Epithelial cell of prostate (primary cell): ENCODE data around the gene CD248.
A peak's percentile ranks its signal among the peaks of the same experiment; 100 is the strongest.

Source experiments
- DNase-seq: peaks from one replicate; pipeline ENCODE4 v3.0.0-alpha.2; 2011; ENCODE audit warnings: low read depth, low spot score
- H3K27ac ChIP-seq: fragments of 450-650 bp; 2 replicates; pipeline ENCODE4 v1.5.1; 2017; ENCODE audit warnings: mild to moderate bottlenecking

CD248 gene

DNA sequence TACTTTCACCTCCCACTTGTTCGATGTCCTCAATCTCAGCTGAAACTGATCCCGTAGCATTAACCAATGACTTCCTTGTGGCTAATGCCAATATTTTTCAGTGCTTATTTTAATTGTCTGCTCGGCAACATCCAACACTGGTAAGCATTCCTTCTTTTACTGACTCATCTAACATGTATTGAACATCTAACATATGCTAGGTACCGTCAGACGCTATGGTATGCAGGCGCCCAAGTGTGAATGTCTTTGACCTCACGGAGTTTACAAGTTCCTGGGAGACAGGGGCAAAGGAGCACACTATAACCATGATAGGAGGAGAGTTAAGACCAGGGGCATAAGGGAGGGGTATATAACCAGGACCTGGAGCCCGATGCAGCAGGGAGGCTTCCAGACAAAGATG, 26.3 kb upstream of the CD248 start:
- DNase-seq, result no peak
- no peak overlapping the region for H3K27ac ChIP-seq

DNA sequence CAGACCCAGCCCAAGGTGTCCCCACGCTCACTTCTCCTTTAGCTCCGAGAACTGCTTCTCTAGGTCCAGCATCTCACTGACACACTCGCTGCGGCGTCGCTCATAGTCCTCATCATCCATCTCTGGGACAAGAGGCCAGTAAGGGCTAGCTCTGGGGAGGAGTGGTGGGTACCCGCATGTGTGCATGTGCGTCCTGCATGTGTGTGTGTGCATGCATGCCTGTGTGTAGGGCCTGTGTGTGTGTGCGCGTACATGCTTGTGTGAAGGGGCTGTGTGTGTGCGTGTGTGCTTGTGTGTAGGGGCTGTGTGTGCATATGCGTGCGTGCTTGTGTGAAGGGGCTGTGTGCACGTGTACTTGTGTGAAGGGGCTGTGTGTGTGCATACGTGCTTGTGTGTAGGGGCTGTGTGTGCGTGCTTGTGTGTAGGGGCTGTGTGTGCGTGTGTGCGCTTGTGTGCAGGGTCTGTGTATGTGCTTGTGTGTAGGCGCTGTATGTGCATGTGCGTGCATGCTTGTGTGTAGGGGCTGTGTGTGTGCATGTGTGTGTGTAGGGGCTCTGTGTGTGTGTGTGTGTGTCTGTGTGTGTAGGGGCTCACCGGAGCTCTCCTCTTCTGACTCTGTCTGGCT, 24.8 kb upstream of the CD248 start:
- H3K27ac ChIP-seq, result no peak overlapping the region
- no peak for DNase-seq

DNA sequence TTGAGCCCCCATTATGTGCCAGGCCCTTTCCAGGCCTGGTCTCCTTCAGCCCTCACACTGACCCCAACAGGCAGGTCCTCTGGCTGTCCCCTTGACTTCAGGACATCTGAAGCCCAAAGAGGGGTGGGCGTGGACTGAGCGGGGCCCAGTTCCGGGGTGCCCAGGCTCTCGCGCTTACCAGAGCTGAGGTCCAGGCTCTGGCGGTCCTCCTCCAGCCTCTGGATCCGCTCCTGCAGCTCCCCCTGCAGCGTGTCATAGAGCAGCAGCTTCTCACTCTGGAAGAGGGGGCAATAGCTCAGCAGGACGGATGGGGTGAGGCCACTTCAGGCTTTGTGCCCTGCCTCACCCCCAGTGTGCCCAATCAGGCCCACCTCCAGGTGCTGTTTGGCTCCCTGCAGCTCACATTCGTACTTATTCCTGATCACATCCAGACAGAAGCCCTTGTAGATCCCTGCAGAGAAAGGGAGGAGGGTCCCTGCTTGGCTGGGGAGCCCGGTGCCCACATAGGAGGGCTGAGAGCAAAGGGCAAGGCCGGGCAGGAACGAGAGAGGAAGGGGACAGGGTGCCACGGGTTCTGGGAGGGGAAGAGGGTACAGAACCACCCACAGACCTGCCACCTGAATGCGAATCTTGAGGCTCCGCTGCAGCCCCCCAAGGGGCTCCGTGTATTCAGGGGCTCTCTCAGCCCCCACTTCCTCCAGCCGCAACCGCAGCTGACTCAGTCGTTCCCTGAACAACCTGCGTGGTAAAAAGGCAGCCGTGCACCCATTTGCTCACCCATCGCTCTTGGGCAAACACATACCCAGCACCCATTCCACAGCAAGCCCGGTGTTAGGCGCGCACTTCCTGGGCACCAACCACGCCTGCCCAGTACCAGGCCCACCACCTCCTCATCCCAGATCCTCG, 24.0 kb upstream of the CD248 start:
- DNase-seq, result no peak
- no peak overlapping the region for H3K27ac ChIP-seq

DNA sequence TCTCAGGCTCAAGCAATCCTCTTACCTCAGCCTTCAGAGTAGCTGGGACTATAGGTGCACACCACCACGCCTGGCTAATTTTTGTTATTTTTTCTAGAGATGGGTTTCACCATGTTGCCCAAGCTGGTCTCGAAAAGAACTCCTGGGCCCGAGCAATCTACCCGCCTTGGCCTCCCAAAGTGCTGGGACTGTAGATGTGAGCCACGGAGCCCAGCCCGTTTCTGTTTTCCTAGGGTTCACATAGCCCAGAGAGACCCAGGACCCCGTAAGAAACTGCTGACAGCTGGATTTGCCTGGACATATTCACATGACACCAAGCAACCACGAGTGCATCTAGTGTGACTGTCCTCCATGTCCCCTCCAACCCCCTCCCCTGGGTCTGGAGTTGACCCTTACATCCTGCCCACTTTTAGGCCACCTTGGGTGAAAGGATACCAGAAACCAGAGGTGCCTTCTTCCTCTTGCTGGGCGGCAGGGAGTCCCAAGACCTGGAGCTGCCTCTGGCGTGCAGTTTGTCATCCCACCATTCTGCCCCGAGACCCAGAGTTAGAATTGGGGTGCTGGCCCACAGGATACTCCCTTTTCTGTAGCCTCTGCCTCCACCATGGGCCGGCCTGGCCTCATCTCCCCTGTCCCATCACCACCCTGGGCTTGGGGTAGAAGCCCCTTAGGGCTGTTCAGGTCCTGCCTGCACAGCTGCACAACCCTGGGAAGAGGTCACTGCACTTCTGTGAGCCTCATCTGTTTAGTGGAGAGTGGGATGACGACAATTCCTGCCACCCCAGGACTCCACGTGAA, 23.0 kb upstream of the CD248 start:
- DNase-seq, result no peak
- H3K27ac ChIP-seq, result peak overlapping the region; percentile 95

DNA sequence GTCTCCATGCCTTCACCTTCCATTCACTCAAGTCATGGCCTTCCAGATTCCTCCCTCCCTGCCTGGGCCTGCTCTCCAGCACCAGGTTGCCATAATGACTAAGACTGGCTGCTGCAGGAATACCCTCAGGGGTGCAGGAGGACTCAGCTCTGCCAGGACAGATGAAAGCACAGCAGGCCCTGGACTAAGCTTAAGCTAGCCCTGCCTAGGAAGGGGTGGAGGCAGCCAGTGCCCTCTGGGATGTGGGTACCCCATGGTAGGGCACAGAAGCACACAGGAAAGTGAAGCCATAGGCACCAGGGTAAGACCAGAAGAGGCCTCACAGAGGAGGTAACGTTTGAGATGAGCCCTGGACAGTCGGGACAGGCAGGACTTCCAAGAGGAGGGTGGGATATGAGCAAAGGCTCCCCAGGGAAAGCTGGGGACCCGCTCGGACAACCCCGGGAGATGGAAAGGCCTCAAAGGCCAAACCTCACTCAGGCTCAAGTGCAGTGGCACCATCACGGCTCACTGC, 22.4 kb upstream of the CD248 start:
- peak overlapping the region; percentile 95 for H3K27ac ChIP-seq
- DNase-seq, result peak; percentile 95

DNA sequence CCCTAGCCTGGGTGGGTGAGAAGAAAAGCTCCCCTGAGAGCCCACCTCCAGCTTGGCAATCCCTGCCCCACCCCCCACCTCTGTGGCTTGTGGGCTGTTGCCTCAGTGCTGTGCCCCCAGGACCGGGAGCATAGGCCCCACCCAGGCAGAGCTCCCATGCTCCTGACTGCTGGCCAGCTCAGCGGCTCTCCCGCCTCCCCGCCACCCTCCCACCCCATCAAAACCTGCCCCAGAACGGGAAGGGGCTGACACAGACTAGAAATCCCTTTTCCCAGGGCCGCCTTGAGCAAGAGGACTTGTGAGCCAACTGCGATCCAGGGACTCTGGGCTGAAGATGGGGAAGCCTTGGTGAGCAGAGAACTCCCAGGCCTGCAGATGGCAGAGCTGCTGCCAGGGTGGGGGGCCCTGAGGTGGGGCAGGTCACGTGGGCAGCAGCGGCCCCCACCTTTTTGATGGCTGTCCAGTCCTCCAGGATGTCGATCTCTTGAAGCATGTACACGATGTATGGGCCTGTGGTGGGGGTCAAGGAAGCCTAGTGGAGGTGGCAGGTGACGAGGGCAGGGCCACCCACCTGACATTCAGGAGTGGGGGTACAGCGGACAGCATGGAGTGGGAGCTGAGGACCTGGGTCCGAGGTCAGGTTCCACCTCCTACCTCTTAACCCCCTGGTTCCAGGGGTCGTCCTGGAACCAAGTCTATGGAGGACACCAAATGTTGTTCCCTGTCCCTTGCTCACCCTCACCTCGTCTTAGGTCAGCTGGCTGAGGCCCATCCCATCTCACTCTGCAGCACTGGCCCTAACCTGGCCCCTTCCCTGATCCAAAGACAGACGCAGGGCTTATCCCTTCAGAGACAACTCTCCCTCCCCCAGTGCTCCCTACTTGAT, 21.7 kb upstream of the CD248 start:
- no peak for DNase-seq
- H3K27ac ChIP-seq, result peak overlapping the region; percentile 95

DNA sequence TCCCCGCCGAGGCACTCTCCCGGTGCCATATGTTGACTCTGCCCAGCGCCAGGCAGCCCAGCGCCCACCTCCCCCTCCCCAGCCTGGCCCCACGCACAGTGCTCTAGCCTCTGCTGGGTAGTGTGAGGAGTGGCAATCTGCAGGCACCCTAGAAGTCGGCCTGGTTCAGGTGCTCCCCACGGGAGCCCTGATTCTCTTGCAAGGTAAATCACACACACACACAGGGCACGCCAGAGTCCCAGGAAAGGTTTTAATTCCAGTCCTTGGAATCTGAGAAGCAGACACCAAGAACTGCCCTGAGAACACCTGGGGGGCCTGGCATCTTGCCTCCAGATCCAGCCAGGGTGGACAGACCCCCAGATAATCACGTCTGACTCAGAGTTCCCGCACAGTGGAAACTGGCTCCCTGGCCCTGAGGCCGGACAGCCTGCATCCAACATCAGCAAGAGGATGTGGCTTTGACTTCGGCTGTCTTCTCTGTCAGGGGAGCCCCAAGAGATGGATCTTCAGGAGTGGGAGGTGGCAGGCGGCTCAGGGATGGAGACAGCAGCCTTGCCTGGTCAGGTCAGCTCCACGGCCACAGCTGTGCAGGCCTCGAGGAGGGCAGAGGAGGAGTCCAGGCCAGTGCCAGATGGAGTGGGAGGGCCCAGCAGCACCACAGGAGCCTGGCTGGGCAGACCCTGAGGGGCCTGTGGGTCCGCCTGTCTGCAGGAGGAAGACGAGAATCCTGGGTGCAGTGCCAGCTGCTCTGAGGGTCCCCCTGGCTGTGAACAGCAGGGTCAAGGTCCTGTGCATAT, 20.5 kb upstream of the CD248 start:
- H3K27ac ChIP-seq, result peak overlapping the region; percentile 95
- DNase-seq, result no peak

DNA sequence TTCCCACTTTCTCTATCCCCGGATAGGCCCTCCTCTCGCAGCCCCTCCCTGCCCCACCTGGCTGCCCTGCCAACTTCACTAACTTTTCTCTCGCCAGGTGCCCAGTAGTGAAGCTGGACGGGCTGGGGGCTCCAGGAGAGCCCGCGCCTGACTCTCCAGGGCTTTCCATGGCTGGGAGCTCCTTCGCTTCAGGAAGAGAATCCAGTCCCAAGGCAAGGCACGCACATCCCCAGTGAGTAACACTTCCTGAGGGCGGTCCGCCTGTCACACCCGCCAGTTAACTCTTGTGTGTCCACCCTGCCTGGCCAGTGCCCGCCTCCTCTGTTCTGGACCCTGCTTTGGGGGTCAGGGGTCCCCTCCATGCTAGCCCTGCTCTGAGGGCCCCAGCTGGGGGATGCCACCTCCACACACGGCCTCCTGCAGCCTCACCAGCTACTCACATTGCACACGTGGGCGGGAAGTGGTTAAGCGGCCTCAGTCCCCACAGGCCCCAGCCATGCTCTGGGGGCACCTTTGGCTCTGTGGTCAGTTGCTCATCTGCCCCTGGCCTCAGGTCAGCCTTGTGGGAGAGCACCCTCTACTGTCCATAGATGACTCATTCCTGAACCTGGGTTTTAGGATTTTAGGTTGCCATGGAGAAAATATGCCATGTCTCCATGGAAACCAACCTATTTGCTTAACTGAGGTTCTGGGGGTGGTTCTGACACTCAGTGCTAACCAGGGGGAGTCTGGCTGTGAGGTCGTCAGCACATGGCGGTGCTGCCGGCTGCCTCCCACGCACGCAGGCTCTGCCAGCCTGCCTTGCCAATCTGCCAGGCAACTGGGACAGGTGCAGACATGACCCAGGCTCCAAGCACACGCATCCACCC, 19.6 kb upstream of the CD248 start, which contains the start of gene RIN1:
RIN1 (minus strand) TSS at position 201 of the 869 bp plus-strand sequence; CDS start at position 169, 32 bp downstream.
- DNase-seq, result peak; percentile 90
- peak within 1 kb of the TSS; percentile 95 for H3K27ac ChIP-seq

DNA sequence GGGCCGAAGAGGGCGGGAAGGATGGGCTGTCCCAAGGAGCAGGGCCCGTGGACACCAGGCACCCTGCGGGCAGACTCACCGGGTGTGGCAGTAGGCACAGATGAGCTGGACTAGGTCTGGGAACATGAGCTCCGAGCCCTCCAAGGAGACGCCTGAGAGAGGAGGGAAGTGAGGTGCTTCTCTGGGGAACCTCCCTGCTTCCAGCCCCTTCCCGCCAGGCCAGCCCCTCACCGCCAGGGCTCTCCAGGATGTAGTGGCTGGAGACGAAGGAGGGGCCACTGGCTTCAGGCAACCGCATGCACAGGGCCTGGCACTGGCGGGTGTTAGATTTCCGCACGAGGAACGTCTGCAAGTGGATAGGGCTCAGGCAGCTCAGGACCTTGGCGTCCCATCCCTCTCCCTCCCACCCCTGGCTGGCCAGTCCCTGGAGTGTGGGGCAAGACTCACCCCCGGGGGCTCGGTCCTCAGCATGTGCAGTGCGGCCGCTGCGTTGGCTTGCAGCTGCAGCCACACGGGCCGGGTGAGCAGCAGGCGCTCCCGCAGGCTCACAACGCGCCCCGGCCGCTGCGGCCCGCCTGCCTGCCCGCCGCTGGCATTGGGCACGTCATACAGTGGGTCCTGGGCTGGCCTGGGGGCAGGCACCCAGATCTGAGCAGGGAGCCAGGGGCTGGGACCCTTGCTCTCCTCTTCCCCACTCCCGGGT, 18.8 kb upstream of the CD248 start:
- peak overlapping the region; percentile 95 for H3K27ac ChIP-seq
- no peak for DNase-seq

DNA sequence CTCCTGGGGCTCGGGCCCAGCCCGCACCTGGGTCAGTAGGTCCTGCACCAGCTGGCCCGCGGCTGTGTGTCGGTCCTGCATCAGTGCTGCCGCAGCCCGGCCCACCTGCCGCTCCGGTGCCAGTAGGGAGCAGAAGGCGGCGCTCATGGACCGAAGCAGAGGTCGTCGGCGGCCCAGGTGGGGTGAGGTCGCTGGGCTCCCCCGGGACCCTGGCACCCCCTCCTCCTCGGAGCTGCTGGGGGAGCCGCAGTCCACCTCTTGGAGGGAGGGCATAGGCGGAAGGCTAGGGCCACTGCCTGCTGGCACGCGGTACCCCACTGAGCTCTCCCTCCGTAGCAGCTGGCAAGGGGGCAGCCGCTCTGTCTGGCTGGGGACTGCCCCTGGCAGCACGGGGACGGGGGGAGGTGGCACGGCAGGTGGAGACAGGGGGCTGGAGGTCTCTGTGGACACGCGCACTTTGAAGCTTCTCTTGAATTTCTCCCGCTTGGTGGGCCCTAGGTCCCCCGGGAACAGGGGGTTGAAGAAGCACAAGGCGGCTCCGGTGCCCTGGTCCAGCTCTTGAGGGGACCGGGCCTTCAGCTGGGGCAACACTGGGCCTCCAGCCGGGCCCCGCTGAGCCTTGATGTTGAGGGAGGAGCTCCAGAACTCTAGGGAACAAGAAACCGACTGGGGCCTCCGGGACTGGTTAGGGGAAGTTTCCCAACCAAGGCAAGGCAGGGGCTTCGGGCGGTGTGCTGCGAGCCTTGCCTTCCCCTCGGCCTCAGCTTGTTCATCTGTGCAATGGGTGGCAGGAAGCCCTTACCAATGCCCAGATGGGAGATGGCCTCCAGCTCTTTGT, 18.0 kb upstream of the CD248 start:
- H3K27ac ChIP-seq, result peak overlapping the region; percentile 95
- DNase-seq, result no peak

DNA sequence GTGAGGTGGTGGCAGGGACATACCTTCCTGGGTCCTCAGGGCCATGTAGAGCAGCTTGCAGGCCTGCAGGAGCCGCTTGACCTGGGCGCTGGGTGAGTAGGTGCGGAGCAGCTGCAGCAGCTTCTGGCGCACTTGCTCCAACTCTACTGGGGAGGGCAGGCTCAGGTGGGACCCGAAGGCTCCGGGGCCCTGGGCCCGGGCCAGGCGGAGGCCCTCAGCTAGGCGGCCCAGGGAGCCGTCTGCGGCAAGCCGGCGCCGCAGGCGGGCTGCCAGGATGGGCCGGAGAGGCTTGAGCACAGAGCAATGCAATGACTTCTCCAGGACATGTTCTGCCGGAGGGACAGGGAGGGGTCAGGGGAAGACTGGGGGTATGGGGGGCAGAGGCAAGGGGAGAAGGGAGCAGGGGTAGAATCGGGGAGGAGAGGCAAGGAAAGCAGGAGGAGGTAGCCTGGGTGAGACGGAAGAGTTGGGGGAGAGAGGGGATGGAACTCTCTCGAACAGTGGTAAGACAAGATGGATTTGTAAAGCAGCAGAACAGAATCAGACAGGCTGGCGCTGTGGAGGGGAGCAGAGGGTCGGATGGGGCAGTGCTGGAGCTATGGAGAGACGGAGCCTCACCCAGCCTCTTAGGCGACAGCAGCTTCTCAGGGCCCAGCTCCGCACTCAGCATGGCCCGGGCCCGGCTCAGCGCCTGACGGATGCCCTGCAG, 17.2 kb upstream of the CD248 start:
- no peak for DNase-seq
- H3K27ac ChIP-seq, result no peak overlapping the region

DNA sequence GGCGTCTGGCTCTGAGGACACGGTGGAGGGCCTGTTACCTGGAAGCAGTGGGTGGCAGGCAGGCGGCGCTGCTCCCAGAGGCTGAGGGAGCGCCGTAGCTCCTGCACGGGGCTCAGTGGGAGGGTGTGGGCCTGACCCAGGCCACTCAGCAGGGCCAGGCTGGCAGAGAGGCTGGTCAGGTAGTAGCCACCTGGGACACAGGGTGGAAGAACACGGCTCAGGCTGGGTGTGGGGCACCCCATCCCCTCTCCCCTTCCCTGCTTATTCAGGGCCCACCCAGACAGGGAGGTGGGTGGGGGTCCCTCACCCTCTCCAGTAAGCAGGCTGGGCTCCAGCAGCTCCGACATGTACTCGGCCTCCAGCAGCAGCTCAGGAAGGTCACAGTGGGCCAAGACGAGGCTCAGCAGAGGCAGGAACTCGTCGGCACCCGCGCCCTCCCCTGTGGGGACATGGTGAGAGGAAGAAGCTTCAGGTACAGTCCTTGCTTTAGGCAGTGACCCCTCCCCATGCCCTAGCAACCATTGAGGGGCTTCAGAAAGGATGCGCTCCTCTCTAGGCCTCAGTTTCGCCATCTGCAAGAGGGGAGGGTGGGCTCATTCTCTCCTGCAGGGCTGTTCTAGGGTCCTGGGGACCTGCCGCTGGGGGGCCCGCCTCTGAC, 16.5 kb upstream of the CD248 start:
- no peak overlapping the region for H3K27ac ChIP-seq
- DNase-seq, result no peak

DNA sequence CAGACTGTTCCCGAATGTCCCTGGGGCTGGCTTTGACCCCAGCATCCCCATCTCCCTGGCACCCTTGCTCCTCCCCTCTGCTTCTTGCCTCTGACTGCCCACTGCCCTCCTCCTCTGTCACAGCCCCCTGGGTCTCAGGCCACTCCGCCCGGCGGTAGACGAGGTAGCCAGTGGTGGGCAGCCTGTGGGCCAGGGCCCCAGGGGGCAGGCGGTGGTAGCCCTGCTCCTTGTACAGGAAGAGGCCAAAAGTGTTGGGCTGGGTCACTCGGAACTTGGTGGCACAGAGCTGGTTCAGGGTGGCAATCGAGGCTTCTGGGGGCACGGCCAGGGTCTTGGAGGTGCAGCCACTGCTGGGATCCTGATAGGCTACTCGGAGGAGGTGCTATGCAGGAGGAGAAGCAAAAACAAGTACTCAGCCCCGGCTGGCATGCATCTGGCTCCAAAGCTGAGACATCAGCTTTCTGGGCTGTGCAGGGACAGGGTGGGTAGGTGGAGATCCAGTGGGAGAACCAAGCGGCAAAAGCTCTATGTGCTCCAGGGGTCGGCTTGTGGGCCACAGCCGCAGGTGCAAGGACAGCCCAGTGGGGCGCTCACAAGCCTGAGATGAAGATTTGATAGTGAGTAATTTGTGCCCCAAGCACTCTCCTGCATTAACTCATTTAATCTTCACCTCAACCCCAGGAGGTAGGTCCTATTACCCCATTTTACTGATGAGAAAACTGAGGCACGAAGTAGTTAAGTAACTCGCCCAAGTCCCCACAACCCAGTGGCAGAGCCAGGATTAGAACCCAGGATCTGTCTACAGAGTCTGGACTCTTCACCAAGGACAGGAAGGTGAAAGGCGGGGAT, 15.8 kb upstream of the CD248 start:
- no peak overlapping the region for H3K27ac ChIP-seq
- DNase-seq, result no peak

DNA sequence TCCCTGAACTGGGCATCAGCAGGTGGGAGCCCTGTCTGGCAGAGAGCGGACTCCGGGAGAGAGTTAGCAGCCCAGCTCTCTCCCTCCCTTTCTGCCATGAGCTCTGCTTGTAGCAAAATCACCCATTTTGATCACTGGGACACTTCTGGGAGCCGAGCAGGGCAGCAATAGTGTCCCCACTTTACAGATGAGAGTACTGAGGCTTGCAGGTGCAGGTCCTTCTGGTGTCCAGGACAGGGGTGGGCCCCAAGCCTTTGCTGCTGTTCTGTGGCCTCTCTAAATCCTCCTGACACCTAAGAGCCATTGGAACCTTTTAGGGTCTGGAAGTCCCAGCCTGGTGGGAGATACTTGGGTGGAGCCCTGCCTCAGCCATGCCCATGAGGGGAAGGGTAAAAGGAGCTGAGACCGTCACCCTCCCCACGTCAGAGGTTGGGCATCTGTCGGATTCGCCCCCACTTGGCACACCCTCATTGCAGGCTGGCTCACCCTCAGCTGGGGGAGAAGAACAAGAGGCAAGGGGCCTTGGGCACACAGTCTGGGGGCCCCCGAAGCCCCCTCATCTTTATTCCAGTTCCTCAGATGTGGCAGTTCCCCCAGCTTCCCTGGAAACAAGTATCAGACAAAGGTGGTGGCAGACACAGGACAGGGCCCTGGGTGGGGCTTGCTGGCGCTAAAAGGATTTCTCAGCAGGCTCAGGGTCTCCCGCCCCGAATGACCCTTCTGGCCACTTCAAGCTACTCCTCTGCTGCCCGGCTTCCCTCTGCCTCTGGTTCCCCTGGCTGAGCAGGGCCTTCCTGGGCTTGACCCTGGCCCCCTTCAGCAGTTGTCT, 14.9 kb upstream of the CD248 start:
- no peak for DNase-seq
- H3K27ac ChIP-seq, result no peak overlapping the region
